Measurements from ENCODE around the gene KAT7. TPM values are rescaled to one million over a fixed set of nuclear protein-coding genes. Genes with fewer than 3 reads are reported as not detected.

The KAT7 gene
- total and polyA plus RNA-seq, 10 of the 15 experiments (the other 5 are each of a cell fraction or from before 2014, with no cell fraction given) = 6.6 to 45.8 (median 26.3) TPM

DNA sequence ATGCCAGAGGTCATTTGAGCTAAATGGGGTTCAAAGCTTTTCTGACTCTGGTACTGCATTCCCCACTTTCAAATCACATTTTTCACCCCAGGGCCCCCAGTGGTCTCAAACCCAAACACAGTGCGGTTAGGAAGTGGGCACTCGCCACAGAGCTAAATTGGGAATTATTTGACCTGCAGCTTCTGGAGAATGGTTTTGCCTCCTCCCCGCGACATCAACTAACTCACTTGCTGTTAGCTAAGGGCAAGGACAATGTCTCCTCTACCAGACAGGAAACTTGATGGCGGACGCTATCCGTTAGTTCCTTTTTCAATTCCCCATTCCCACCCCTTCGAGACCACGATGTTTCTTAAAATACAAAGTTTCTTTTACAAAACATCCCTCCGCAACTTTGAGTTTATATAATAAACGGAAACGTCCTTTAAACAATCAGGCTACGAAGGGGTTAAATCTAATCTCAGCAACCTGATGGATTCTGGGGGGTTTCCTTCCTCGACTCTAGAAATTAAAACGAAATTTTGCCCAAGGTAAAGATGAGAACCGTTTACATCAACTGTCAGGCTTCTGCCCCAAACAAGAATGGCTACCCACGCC is 500 bp upstream of the KAT7 start (continued):
- TF ChIP-seq WRNIP1 (IDR thresholded peaks at IDR 0.05; ENCODE audit: borderline replicate concordance, low read depth, low read length) (no peak), NR2F1 (conservative IDR thresholded peaks at IDR 0.05) (no peak; the same call in 1 of the 2 replicates), RAD21 (IDR thresholded peaks at IDR 0.05; ENCODE audit: insufficient read depth, low read depth, low read length) (no peak), JUND (IDR thresholded peaks at IDR 0.05; ENCODE audit: low read depth, low read length) (no peak), ZNF217 (IDR thresholded peaks at IDR 0.05) (no peak), TCF3 (IDR thresholded peaks at IDR 0.05; ENCODE audit: borderline replicate concordance, insufficient read depth, low read depth, low read length) (no peak), CEBPB (IDR thresholded peaks at IDR 0.05; ENCODE audit: borderline replicate concordance in 1 of 2, low read depth in 2 of 2, low read length in 2 of 2) (no peak), SREBF2 (IDR thresholded peaks at IDR 0.05; ENCODE audit: low read length) (no peak), ZNF207 (IDR thresholded peaks at IDR 0.05; ENCODE audit: borderline replicate concordance) (no peak), SMAD1 (IDR thresholded peaks at IDR 0.05; ENCODE audit: low read depth, partially characterized antibody) (no peak)
- TF ChIP-seq, protein P1, sequence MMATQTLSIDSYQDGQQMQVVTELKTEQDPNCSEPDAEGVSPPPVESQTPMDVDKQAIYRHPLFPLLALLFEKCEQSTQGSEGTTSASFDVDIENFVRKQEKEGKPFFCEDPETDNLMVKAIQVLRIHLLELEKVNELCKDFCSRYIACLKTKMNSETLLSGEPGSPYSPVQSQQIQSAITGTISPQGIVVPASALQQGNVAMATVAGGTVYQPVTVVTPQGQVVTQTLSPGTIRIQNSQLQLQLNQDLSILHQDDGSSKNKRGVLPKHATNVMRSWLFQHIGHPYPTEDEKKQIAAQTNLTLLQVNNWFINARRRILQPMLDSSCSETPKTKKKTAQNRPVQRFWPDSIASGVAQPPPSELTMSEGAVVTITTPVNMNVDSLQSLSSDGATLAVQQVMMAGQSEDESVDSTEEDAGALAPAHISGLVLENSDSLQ (IDR thresholded peaks at IDR 0.05) = peak; percentile 90
- TF ChIP-seq, protein P2, sequence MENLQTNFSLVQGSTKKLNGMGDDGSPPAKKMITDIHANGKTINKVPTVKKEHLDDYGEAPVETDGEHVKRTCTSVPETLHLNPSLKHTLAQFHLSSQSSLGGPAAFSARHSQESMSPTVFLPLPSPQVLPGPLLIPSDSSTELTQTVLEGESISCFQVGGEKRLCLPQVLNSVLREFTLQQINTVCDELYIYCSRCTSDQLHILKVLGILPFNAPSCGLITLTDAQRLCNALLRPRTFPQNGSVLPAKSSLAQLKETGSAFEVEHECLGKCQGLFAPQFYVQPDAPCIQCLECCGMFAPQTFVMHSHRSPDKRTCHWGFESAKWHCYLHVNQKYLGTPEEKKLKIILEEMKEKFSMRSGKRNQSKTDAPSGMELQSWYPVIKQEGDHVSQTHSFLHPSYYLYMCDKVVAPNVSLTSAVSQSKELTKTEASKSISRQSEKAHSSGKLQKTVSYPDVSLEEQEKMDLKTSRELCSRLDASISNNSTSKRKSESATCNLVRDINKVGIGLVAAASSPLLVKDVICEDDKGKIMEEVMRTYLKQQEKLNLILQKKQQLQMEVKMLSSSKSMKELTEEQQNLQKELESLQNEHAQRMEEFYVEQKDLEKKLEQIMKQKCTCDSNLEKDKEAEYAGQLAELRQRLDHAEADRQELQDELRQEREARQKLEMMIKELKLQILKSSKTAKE (IDR thresholded peaks at IDR 0.05; ENCODE audit: low read depth, poor library complexity, severe bottlenecking) = peak; percentile 46
- TF ChIP-seq, protein P3, sequence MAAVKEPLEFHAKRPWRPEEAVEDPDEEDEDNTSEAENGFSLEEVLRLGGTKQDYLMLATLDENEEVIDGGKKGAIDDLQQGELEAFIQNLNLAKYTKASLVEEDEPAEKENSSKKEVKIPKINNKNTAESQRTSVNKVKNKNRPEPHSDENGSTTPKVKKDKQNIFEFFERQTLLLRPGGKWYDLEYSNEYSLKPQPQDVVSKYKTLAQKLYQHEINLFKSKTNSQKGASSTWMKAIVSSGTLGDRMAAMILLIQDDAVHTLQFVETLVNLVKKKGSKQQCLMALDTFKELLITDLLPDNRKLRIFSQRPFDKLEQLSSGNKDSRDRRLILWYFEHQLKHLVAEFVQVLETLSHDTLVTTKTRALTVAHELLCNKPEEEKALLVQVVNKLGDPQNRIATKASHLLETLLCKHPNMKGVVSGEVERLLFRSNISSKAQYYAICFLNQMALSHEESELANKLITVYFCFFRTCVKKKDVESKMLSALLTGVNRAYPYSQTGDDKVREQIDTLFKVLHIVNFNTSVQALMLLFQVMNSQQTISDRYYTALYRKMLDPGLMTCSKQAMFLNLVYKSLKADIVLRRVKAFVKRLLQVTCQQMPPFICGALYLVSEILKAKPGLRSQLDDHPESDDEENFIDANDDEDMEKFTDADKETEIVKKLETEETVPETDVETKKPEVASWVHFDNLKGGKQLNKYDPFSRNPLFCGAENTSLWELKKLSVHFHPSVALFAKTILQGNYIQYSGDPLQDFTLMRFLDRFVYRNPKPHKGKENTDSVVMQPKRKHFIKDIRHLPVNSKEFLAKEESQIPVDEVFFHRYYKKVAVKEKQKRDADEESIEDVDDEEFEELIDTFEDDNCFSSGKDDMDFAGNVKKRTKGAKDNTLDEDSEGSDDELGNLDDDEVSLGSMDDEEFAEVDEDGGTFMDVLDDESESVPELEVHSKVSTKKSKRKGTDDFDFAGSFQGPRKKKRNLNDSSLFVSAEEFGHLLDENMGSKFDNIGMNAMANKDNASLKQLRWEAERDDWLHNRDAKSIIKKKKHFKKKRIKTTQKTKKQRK (IDR thresholded peaks at IDR 0.05; ENCODE audit: low read depth, low read length) = no peak
- TF ChIP-seq, protein P4, sequence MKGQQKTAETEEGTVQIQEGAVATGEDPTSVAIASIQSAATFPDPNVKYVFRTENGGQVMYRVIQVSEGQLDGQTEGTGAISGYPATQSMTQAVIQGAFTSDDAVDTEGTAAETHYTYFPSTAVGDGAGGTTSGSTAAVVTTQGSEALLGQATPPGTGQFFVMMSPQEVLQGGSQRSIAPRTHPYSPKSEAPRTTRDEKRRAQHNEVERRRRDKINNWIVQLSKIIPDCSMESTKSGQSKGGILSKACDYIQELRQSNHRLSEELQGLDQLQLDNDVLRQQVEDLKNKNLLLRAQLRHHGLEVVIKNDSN (IDR thresholded peaks at IDR 0.05; ENCODE audit: borderline replicate concordance, extremely low read length, insufficient read depth, low read depth, low read length) = no peak
- TF ChIP-seq, protein P5, sequence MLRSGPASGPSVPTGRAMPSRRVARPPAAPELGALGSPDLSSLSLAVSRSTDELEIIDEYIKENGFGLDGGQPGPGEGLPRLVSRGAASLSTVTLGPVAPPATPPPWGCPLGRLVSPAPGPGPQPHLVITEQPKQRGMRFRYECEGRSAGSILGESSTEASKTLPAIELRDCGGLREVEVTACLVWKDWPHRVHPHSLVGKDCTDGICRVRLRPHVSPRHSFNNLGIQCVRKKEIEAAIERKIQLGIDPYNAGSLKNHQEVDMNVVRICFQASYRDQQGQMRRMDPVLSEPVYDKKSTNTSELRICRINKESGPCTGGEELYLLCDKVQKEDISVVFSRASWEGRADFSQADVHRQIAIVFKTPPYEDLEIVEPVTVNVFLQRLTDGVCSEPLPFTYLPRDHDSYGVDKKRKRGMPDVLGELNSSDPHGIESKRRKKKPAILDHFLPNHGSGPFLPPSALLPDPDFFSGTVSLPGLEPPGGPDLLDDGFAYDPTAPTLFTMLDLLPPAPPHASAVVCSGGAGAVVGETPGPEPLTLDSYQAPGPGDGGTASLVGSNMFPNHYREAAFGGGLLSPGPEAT (IDR thresholded peaks at IDR 0.05; ENCODE audit: low read depth) = peak; percentile 68; the same call in 1 of the 2 replicates
- TF ChIP-seq, protein P6, sequence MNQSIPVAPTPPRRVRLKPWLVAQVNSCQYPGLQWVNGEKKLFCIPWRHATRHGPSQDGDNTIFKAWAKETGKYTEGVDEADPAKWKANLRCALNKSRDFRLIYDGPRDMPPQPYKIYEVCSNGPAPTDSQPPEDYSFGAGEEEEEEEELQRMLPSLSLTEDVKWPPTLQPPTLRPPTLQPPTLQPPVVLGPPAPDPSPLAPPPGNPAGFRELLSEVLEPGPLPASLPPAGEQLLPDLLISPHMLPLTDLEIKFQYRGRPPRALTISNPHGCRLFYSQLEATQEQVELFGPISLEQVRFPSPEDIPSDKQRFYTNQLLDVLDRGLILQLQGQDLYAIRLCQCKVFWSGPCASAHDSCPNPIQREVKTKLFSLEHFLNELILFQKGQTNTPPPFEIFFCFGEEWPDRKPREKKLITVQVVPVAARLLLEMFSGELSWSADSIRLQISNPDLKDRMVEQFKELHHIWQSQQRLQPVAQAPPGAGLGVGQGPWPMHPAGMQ (IDR thresholded peaks at IDR 0.05; ENCODE audit: borderline replicate concordance) = no peak
- TF ChIP-seq, protein P7, sequence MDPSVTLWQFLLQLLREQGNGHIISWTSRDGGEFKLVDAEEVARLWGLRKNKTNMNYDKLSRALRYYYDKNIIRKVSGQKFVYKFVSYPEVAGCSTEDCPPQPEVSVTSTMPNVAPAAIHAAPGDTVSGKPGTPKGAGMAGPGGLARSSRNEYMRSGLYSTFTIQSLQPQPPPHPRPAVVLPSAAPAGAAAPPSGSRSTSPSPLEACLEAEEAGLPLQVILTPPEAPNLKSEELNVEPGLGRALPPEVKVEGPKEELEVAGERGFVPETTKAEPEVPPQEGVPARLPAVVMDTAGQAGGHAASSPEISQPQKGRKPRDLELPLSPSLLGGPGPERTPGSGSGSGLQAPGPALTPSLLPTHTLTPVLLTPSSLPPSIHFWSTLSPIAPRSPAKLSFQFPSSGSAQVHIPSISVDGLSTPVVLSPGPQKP (IDR thresholded peaks at IDR 0.05; ENCODE audit: low read depth, low read length) = no peak

Data from GM12878 (cell line).